MV-4-11 (cell line): Measurements from ENCODE around the gene ATXN2L.
"Not testable (repeated sequence)": the region's sequence is repeated elsewhere in the genome, so short reads cannot be mapped to it uniquely, and the experiment has no call there.

ENCODE experiments used
- DNase-seq: peaks from one replicate; lab custom pipeline; 2025; lab: John Stamatoyannopoulos, UW

ATXN2L gene

GRCh38 chr16:28872952-28873351, 50.2 kb downstream of the ATXN2L start:
- no peak for DNase-seq

GRCh38 chr16:28873543-28874201, 50.9 kb downstream of the ATXN2L start:
- DNase-seq: peak; percentile 18

DNA sequence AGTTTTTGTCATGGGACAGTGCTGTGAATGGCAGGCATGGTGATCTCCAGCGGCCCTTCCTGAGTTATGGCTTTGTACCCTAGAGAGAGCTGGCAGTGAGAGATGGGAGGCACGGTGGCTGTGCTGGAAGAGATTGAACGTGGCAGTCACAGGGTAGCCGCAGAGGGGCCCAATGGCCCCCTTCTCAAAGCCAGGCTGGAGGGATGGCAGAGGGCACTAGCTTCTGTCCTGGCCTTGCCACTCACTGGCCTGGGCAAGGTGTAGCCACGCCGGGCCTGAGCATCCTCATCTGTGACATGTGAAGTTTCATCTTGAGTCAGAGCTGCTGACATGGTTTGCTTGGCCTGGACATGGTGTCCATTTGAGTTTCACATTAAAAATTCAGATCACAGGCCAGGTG, 51.6 kb downstream of the ATXN2L start:
- DNase-seq: no peak

DNA sequence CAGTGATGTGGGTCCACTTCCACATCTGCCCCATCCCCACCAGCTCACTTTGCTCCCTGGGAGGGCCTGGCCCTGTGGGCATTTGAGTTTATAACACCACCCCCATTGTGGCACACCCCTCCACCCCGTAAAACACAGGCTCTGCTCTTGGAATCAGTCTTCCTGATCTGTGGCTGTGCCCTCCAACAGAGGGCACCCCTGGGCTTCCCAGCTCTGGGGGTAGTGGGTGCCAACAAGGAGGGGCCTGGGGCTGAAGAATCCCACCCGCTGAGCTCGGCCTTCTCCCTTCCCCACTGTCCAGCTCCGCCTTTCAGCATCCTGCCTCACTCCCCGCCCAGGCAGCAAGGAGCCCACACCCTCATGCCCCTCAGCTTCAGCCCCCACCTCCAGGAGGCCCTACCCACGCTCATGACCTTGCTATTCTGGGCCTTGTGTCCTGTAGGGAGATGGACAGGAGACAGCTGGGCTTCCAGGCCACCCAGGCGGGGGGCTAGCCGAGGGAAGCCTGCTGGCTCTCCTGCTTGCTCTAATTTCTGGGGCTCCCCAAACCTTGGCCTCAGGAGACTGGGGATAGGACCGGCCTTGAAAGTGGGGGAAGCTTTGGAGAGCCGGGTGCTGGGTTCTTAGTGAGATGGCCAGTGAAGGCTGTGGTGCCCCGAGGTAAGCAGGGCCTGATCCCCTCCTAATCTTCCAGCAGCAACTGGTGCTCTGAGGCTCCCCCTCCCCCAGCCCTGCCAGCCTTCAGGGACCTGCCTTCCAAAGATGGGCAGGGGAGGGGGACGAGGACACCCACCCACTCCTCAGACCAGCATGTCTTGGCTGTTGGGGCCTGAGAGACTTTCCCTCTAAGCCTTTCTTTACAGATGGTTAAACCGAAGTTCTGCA, 52.6 kb downstream of the ATXN2L start:
- no peak for DNase-seq

- no peak for DNase-seq
These were observed 53.3 kb downstream of the ATXN2L start for GRCh38 chr16:28876019-28876659.

- peak; percentile 57 for DNase-seq
These were observed 54.3 kb downstream of the ATXN2L start for GRCh38 chr16:28876973-28877654.

DNA sequence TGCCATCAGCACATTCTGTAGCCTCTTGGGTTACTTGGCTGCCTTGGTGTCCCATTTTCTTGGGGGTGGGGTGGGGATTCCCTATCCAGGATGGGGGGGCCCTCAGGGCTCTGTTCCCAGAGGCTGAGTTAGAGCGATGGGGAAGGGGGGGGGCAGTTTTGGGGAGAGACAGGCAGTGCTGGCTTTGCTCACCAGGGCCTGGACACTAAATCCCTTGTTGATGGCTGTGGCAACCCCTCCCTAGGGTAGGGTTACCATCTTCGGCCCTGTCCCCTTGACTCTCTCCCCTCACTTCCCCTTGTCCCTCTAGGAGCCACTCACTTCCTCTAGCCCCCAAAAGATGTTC, 54.8 kb downstream of the ATXN2L start:
- DNase-seq: no peak

DNA sequence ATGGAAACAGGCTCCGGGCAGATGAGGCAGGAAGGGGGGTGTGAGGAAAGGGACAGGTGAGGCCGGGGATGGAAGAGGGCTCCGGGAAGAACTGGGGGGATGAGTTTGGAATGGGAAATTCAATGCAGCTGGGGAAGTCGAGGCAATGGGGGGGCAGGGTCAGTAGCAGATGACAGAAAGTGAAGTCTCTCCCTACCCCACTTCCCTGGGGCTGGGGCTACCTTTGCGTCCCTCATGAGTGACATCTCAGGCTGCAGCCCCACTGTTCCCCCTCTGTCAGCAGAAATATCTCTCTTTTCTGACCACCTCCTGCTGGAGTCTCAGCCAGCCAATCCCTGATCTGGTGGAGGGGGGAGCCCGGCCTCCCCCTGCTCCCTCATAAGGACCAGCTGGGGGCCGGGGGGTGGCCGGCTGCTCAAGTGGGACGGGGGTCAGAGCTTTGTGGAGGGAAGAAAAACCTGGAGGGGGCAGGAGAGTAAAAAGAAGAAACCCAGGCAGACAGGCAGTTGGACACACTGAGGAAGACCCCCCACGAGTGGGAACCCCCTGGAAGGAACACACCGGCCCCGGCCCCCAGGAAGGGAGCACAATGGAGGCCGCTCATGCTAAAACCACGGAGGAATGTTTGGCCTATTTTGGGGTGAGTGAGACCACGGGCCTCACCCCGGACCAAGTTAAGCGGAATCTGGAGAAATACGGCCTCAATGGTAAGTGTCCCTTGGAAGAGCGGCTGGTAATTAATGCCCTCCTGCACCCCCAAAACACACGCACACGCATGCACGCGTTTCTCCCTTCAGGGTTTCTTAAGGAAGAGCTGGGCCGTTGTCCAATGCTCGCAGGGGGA, 55.5 kb downstream of the ATXN2L start, which contains the start of gene ATP2A1:
ATP2A1 (plus strand) TSS at position 406 of the 844 bp plus-strand sequence; CDS start at position 590, 184 bp downstream.
- no peak for DNase-seq

GRCh38 chr16:28879261-28879840, 56.6 kb downstream of the ATXN2L start:
- DNase-seq: no peak

- peak; percentile 80 for DNase-seq
These were observed 57.2 kb downstream of the ATXN2L start for GRCh38 chr16:28879841-28880588.

GRCh38 chr16:28880589-28880915, 57.8 kb downstream of the ATXN2L start:
- DNase-seq: no peak

DNA sequence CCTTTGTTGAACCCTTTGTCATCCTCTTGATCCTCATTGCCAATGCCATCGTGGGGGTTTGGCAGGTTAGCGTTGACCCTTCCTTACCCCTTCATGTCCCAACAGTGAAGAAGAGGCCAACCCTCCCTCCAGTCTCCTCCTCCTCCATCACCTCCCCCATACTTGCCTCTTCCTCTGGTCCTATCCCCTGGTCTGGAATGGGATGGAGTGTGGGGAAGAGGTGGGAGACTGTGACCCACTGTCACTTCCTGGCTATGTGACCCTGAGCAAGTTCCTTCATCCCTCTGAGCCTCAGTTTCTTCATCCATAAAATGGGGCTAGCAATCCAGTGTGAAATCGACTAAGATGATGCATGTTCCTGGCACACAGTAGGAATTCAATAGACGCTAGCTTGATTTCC, 58.2 kb downstream of the ATXN2L start:
- no peak for DNase-seq

DNA sequence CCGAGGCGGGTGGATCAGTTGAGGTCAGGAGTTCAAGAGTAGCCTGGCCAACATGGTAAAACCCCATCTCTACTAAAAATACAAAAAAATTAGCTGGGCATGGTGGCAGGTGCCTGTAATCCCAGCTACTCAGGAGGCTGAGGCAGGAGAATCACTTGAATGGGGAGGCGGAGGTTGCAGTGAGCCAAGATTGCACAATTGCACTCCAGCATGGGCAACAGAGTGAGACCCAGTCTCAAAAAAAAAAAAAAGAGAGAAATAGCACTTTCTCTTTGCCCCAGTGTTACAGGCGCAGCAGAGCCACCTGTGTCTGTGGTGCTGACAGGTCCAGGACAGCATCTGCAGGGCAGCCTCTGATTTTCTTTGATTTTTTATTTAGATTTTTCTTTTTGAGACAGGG, 58.8 kb downstream of the ATXN2L start:
- not testable (repeated sequence) for DNase-seq

DNA sequence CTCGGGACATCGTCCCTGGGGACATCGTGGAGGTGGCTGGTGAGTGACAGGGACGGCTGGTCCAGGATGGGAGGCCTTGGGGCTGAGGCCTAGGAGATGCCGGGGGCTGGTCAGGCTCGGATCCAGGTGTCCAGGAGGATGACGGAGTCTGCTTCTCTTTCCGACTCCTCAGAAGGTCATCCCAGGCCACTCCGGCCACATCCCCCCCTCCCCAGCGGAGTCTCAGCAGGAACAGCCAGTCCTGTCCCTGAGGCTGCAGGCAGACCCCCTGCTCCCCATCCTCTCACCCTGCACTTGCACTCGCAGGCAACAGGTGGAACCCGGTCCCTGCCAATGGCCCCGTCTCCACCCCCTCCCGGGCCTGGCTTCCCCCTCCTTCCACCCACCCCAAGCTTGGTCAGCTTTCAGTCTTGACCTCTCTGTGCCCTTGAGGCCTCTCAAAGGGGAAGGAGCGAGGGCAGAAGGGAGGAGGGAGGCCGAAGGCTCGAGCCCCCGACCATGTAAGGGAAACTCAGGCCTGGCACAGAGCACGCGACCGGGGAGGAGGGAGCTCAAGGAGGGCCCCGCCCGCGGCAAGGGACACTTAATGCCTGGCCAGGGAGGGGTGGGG, 59.9 kb downstream of the ATXN2L start:
- no peak for DNase-seq

DNA sequence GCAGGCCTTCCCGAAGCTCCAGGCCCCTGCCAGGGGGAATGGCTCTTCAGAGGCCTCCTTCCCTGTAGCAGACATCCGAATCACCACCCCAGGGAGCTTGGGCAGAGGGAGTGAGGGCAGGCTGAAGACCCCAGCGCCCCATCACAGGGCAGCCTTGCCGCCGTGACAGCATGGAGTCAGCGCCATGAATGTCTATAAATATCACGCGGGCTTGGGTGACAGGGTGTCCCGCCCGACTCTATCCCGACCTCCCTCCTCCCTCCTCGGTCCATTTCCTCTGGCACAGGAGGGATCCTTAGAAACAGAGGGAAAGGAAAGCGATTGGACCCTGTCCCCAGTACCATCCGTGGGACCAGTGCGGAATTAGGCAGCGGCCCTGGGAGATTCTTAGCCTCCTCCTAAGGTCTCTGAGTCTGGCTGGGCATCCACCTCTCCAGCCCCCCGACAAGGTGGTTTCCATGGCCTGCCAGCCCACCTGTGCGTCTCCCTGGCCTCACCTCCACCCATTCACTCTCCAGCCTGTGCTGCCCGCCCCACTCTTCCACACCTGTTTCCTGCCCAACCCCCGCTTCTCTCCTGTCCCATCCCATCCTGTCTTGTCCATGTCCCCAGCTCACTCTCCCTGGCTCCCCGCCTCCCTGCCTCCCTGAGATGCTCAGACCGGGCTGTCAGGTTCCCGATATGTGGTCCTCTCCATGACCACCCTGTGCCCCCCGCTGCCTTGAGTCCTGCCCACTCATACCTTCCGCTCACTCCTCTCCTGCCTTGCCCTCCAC, 60.6 kb downstream of the ATXN2L start:
- no peak for DNase-seq

DNA sequence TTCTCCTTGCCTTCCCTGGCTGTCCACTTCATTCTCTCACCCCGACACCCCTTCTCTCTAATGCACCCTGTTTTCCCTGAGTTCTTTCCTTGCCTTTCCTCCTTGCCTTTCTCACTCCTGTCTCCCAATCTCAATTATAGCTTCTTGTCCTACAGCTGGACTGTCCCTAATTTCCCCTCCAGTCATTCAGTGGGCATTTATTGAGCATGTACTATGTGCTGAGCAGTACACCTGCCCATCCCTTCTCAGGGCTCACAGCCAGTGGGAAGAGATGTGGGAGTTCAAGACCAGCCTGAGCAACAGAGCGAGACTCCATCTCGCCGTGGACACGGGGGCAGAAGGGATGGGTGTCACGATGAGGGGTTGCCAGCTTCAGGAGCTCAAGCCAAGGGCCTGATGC, 61.2 kb downstream of the ATXN2L start:
- no peak for DNase-seq
